ENCODE measurements around the gene MTFMT.

GRCh38 chr15:65040461-65040860 is 11.0 kb upstream of the MTFMT start:
- TF ChIP-seq YY1 (IDR thresholded peaks at IDR 0.05; ENCODE audit: insufficient read depth, insufficient read length) (no peak), ZNF274 (IDR thresholded peaks at IDR 0.05; ENCODE audit: low read depth, low read length) (no peak)

Data from NT2/D1 (cell line).